Calu3 (cell line): ENCODE measurements around the gene DBR1. TPM values are rescaled to one million over a fixed set of nuclear protein-coding genes. Genes with fewer than 3 reads are reported as not detected.

Experiments
- BruUV-seq: library from RNA; stranded (reverse); fragments of 400-500 nt; replicated peaks from 2 replicates; lab custom pipeline; 2021; lab: Mats Ljungman, UMichigan
- CTCF ChIA-PET: fragments of 300-600 bp; sonication (Branson Sonifier 250); formaldehyde crosslinking; loops from one replicate; lab custom pipeline; 2022; ENCODE audit warnings: antibody characterized with exemption; lab: Charles Lee
- DNase-seq: peaks from one replicate; pipeline ENCODE4 v3.0.0; 2022
- H3K27ac Mint-ChIP-seq: one replicate; pipeline ENCODE4 v1.8.0; 2022; ENCODE audit warnings: mixed read lengths; ENCODE audit not compliant: unreplicated experiment
- H3K27me3 Mint-ChIP-seq: one replicate; pipeline ENCODE4 v1.8.0; 2022; ENCODE audit warnings: mixed read lengths; ENCODE audit not compliant: unreplicated experiment
- H3K36me3 Mint-ChIP-seq: one replicate; pipeline ENCODE4 v1.8.0; 2022; ENCODE audit warnings: mild to moderate bottlenecking, moderate library complexity, mixed read lengths; ENCODE audit not compliant: insufficient read depth, unreplicated experiment
- H3K4me1 Mint-ChIP-seq: one replicate; pipeline ENCODE4 v1.8.0; 2022; ENCODE audit warnings: mild to moderate bottlenecking, low read depth, mixed read lengths; ENCODE audit not compliant: unreplicated experiment
- H3K4me3 Mint-ChIP-seq: one replicate; pipeline ENCODE4 v1.8.0; 2022; ENCODE audit warnings: mild to moderate bottlenecking, low read depth, moderate library complexity, mixed read lengths; ENCODE audit not compliant: unreplicated experiment
- H3K9me3 Mint-ChIP-seq: one replicate; pipeline ENCODE4 v1.8.0; 2022; ENCODE audit warnings: low read depth, mixed read lengths; ENCODE audit not compliant: unreplicated experiment
- CTCF ChIP-seq: fragments of 200-600 bp; IDR thresholded peaks from one replicate; pipeline ENCODE4 v1.8.0; 2022; ENCODE audit warnings: antibody characterized with exemption; ENCODE audit not compliant: unreplicated experiment
- intact Hi-C: fragments of 100-400 bp; cut with micrococcal nuclease; formaldehyde crosslinking; loops from one replicate; pipeline ENCODE4 v1.10.0; 2022; ENCODE audit not compliant: unreplicated experiment
- total RNA-seq: library from RNA; stranded (reverse); gene quantifications from 2 replicates; pipeline ENCODE4 v1.2.3, GENCODE V29; 2022

DBR1 gene
- total RNA-seq, 1 experiment from 2014 or later: 30.8 TPM

- no peak overlapping the region for H3K27ac Mint-ChIP-seq
- DNase-seq: no peak
- no peaks in the 10 kb centered on the region for H3K9me3 Mint-ChIP-seq
- no peaks in the 10 kb centered on the region for H3K4me1 Mint-ChIP-seq
- CTCF ChIA-PET: no interaction called here
- TF ChIP-seq CTCF: no peak
- no peak overlapping the region for H3K4me3 Mint-ChIP-seq
- no peaks in the 10 kb centered on the region for H3K27me3 Mint-ChIP-seq
- H3K36me3 Mint-ChIP-seq: no peaks in the 10 kb centered on the region
- intact Hi-C loops: no loop called here
- BruUV-seq: no TSS peak
Measured at GRCh38 chr3:138137861-138138260, 36.9 kb downstream of the DBR1 start.

- Mint-ChIP-seq H3K27me3 (no peaks in the 10 kb centered on the region), H3K36me3 (no peaks in the 10 kb centered on the region), H3K4me3 (no peak overlapping the region), H3K9me3 (no peaks in the 10 kb centered on the region), H3K27ac (no peak overlapping the region), H3K4me1 (no peaks in the 10 kb centered on the region)
- intact Hi-C loops: no loop called here
- CTCF ChIA-PET: interaction anchor here (0.7 kb wide), 1 partner anchor 786 kb away, joined by 3 read pairs; no protein-coding TSS in a partner anchor
- no peak for TF ChIP-seq CTCF
- BruUV-seq: no TSS peak
- no peak for DNase-seq
Measured at GRCh38 chr3:138136201-138136600, 38.5 kb downstream of the DBR1 start.

- CTCF ChIA-PET: interaction anchor here (0.7 kb wide), 1 partner anchor 786 kb away, joined by 3 read pairs; no protein-coding TSS in a partner anchor
- no TSS peak for BruUV-seq
- no peaks in the 10 kb centered on the region for H3K36me3 Mint-ChIP-seq
- H3K27me3 Mint-ChIP-seq: no peaks in the 10 kb centered on the region
- no peak for DNase-seq
- intact Hi-C loops: no loop called here
- H3K4me1 Mint-ChIP-seq: no peaks in the 10 kb centered on the region
- no peak for TF ChIP-seq CTCF
- no peak overlapping the region for H3K4me3 Mint-ChIP-seq
- H3K27ac Mint-ChIP-seq: no peak overlapping the region
- no peaks in the 10 kb centered on the region for H3K9me3 Mint-ChIP-seq
Measured at GRCh38 chr3:138135833-138136194, 38.9 kb downstream of the DBR1 start.

GRCh38 chr3:138135146-138135832, 39.4 kb downstream of the DBR1 start:
- no peak for TF ChIP-seq CTCF
- H3K27ac Mint-ChIP-seq: no peak overlapping the region
- CTCF ChIA-PET: interaction anchor here (0.7 kb wide), 1 partner anchor 1293 kb away, joined by 5 read pairs; no protein-coding TSS in a partner anchor
- H3K27me3 Mint-ChIP-seq: no peaks in the 10 kb centered on the region
- no peaks in the 10 kb centered on the region for H3K36me3 Mint-ChIP-seq
- BruUV-seq: no TSS peak
- no peaks in the 10 kb centered on the region for H3K4me1 Mint-ChIP-seq
- no peak for DNase-seq
- H3K9me3 Mint-ChIP-seq: no peaks in the 10 kb centered on the region
- intact Hi-C loops: no loop called here
- no peak overlapping the region for H3K4me3 Mint-ChIP-seq
